Measurements from ENCODE around the gene CFAP20DC.

CFAP20DC gene

DNA sequence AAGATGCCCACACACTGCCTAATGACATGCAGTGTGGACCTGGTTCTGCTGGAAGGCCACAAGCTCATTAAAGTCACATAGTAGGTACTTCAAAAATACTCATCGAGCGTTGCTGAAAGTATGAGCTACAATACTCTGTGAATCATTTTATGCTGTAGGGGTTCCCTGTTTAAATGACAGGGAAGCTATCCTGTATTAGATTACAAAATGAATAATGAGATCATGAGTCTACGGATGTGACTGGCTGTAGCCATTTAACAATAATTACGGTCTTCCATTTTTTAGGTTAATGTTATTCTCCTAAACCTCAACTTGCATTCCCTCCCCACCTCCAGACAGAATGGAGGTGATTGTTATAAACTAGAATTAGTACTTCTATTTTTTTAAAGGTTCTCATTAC lies 255.1 kb downstream of the CFAP20DC start:
- DNase-seq = no peak

DNA sequence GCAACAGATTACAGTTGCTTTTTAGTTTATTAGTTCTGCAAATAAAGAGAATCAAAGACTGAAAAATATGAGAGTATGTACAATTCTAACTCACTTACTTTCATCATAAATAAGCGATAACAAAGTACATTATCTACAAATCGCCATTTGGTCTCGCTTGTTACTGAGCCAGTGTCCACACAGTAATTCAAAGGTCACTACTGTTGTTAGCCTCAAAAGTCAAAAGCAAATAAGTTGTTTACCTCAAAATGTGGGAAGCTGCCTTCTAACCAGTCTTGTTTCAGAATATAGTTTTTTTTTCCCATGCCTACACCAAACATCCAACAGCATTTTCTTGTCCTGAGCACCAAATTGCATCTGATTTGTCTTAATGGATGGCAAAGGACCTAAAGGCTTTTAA lies 255.9 kb downstream of the CFAP20DC start:
- no peak for DNase-seq

DNA sequence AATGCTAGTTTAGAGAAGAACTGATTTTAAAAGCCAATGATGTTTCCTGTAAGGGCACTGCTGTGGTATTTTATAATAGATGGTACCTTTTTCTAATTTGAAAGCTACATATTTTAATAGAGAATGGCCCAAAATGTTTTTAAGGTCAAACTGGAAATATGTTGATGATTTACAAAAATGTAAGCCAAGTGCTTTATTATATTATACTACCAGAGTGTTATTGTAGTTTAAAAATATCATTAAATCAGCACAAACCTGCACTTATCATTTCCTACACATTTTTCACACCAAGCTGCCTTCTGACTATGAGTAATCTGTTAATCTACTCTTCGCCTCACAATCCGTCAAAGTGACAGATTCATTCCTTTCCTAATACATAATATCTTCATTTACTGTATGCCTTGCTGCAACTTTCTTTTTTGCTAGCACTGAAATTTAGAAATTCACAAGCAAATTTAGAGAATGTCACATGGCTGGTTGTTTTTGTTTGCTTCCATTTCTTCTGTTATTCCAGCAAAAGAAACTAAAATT lies 256.8 kb downstream of the CFAP20DC start:
- DNase-seq = no peak

DNA sequence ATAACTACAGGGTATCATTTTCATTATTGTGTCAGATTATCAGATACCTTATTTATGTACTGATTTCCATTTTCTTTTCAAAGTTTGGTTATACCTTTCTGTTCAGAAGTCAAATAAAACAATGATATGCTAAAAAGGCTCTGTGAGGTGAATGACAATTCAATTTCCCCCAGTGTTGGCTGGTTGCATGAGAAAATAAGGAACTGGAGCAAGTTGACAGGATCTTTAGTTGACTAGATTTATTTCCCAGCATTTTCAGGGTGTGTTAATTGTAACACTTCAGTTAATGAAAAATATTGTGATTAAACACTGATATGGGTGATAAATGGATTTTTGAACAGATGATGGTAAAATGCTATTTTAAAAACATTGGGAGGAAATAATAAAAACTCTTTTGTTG lies 260.4 kb downstream of the CFAP20DC start:
- DNase-seq = no peak

DNA sequence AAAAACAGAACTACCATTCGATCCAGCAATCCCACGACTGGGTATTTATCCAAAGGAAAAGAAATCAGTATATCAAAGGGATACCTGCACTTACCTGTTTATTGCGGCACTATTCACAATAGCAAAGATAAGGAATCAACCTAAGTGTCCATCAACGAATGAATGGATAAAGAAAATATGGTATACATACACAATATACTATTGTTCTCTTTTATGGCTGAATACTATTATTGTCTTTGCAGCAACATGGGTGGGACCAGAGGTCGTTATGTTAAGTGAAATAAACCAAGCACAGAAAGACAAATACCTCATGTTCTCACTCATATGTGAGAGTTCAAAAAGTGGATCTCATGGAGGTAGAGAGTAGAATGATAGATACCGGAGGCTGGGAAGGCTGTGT lies 264.9 kb downstream of the CFAP20DC start:
- no peak for DNase-seq

DNA sequence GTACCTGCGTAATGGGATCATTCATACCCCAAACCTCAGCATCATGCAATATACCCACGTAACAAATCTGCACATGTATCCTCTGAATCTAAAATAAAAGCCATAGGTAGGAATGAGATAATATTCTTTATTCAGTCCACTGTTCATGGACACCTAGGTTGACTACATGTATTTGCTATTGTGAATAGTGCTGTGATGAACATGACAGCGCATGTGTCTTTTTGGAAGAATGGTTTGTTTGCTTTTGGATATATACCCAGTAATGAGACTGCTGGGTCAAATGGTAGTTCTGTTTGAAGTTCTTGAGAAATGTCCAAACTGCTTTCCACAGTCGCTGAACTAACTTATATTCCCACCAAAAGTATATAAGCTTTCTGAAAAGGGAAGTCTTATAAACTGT lies 265.4 kb downstream of the CFAP20DC start:
- no peak for DNase-seq

DNA sequence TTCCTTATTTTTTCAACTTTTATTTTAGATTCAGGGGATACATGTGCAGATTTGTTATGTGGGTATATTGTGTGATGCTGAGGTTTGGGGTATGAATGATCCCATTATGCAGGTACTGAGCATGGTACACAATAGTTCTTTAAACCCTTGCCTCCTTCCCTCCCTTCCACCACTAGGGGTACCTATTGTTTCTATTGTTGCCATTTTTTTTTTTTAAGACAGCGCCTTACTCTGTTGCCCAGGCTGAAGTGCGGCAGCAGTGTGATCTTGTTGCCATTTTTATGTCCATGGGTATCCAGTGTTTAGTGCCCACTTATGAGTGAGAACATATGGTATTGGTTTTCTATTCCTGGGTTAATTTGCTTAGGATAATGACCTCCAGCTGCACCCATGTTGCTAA lies 266.0 kb downstream of the CFAP20DC start:
- DNase-seq = no peak

DNA sequence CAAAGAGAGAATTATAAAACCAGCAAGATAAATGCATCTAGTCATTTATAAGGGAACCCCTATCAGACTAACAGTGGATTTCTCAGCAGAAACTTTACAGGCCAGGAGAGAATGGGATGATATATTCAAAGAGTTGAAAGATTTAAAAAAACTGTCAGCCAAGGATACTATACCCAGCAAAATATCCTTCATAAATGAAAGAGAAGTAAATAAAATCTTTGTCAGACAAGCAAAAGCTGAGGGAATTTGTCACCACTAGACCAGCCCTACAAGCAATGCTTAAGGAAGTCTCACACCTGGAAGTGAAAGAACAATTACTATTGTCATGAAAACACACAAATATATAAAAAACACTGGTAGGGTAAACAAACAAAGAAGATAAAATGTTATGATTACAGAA lies 269.9 kb downstream of the CFAP20DC start:
- no peak for DNase-seq

DNA sequence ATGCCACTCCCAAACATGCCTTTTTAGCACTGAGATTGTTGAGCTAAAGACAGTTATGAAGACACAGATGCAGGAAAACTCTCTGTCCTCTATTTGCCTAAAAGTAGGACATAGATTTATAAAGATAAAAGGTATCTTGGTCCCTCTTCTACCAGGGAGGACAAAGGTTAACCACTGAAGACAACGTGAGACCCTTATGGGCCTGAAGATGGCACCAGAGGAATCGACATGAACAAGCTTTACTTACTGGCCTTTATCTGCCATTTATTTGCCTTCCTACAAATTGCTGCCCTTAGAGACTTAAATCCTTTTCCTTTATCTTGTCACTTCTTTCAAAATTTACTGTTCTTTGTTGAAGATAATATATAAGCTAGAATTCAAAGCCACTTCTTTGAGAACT lies 273.6 kb downstream of the CFAP20DC start:
- no peak for DNase-seq

DNA sequence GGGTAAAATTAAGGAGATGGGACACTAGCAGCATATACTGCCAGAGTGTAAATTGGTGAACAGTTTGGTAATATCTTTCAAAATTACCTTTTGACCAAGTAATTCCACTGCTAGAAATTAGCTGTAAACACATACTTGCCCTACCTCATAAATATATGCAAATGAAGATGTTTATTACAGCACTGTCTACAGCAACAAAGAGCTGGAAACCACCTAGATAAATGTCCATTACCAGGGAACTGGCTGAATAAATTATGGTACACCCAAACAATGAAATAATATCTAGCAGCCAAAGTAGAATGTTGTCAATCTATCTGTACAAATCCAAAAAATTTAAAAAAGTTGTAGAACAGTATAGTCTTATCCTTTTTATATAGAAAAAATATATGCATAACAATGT lies 277.4 kb downstream of the CFAP20DC start:
- DNase-seq = no peak

DNA sequence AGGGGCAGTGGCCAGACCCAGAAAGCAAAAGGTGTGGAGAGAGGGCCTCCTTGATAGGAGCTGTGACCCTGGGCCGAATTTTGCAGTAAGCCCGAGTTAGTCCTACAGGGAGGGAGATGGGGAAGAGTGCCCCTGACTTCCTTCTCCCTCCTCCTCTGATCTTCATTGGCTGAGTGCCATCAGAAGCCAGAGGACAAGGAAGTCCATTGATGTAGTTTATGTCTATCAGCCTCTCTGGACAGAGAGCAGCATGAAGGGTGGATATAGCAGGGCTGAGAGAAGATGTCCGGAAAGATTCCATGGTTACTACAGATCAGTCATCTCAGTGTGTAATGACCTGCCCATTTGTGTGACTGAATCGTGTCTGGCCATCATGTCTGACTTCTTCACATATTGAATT lies 280.8 kb downstream of the CFAP20DC start:
- no peak for DNase-seq

DNA sequence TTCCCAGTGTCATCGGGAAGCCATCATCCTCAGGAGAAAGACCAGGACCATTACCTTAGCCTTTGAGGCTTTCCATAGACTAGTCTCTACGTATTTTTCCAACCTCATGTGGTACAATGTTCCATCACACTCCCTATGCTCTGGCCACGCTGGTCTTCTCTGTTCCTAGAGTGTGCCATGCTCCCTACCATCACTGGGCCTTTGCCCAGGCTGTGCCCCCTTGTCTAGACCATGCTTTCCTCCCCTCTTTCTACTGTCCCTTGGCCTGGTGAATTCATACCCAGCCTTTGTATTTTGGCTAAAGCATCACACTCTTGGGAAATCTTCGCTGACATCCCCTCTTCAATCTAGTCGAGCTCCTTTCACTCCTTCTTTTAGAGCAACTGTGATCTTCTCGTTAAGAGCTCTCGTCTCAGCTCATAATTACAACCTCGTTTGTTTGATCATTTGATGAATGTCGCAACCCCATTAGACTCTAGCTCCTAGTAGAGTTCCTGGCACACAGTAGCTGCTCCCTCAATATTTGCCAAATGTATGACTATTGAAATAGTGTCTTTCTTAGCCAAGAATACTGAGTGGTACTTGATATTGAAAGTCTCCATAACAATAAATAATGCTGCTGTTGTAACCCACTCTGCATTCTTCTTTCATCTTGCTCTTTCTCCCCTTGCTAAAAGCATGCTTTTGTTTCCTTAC lies 283.1 kb downstream of the CFAP20DC start:
- no peak for DNase-seq

DNA sequence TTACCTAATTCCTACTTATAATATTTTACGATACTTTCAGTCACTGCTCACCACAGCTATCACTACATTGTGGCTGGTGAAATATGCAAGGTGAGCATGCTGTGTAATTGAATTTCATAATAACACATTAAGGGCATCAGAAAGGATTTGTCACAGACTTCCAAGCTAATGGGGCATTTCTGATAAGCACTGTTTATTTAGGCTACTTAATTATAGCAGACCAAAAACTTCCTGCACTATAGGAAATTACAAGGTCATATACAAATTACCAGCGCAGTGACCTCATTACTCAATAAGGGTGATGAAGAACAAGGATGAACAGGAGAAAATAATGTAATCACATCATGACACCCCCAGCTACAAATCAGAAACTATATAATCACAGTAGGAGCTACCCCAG lies 294.7 kb downstream of the CFAP20DC start:
- no peak for DNase-seq

DNA sequence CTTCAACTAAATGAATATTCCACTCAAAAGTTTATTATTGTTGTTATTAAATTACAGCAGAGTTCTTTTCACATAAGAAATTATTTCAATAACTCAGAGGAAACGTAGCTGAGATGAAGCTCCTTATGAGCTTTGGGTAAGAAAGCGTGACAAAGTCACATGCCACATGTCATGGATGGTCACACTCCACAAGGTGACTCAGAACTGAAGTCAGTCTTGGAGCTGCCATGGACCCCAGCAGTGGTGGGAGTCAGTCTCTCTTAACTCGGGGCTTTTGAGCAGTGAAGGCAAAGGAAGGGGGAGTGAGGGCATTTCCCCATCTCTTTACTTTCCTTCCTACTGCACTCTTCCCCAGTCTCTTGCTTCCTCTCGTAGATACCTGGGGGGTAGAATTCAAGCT lies 295.8 kb downstream of the CFAP20DC start:
- no peak for DNase-seq

DNA sequence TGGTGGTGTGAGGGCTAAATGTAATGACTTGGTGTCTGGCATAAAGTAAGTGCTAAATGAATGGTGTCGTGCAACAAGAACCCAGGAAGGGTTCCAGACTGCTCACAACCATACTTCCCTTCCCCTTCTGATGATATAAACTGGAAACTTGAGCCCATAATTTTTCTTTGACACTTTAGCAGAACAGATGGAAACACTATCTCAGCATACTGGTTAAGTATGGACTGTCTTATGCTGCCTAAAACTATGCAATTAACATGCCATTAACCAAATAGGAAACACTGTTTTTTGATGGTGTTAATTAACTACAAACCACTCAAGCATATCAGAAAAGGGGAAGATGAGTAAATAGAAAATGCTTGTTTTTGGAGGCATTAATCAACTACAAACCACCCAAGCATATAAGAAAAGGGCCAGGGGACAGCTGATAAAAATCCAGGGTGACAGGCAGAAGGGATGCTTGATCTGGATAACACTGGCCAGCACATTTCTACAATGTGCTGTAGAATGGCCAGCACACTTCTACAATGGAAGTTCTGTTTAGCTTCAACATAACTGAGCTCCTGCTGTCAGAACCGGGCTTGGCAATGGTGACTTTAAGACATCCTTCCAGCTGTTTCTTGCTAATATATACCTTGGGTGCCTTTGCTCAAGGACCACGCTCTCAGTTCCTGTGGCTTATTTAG lies 297.8 kb downstream of the CFAP20DC start:
- no peak for DNase-seq

DNA sequence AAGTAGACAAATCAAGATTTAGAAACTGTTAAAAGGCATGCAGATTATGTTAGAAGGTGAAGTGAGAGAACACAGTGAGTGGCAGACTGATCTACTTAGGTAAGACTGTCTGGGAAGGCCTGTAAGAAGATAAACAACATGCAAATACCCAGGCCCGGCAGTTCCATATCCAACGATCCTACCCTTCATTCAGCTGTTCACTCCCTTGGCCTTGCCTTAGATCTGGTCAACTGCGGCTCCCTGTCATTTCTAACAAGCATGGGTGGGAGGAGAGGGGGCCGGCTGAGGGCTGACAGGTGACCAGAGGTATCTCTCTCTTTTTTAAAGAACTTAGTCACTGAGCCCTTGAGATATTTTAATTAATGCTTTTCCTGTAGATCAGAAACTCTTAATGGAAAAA lies 298.6 kb downstream of the CFAP20DC start:
- DNase-seq = no peak

DNA sequence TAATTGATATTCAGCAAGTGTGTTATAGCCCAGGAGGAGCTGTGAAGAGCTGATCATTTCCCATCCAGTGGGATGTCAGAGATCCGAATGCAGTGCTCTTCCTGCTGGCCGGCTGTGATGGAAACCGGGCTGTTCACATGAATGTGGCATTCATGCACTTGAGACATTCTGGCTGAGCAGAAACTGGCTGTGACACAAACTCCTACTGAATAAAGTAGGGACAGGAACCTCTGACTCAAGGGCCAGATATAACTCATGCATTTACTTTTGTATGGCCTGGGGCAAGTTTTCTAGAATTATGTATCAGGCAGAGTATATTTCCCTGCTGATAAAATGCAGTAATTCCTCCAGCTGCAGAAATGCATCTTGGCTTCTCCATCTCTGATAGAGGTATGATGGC lies 299.9 kb downstream of the CFAP20DC start:
- DNase-seq = no peak

DNA sequence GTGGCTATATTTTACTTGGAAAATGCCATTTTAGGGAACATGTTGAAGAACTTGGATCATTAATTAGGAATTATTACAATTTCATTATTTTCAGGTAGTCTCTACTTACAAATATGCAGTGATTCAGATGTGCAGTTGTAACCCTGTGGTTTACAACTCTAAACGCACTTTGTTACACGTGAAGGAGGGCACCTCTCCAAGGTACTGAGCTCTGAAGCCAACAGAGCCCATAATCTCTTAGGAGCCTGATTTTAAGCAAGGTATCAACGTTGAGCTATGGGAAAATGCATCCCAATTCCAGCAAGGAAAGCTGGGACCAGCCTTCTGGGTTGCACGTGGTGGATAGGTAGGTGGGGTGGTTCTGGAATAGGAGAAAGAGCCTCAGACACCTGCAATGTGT lies 301.8 kb downstream of the CFAP20DC start:
- no peak for DNase-seq

DNA sequence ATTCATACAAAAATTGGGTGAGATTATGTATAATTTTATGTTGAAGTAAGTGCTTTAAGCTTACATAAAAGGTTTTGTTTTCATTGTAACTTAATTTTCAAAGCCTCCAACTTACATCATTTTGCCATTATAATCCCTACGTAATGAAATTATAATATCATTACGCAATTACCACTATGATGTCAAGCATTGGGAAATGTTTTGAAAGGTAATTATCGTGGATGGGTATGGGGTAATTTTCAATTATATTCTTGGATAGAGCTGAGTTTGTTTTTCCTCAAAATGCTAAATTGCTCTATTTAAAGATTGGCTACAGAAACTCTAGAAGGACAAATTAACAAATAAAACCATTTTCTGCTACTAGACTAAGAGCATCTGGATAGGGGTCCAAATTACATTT lies 303.1 kb downstream of the CFAP20DC start:
- DNase-seq = no peak

DNA sequence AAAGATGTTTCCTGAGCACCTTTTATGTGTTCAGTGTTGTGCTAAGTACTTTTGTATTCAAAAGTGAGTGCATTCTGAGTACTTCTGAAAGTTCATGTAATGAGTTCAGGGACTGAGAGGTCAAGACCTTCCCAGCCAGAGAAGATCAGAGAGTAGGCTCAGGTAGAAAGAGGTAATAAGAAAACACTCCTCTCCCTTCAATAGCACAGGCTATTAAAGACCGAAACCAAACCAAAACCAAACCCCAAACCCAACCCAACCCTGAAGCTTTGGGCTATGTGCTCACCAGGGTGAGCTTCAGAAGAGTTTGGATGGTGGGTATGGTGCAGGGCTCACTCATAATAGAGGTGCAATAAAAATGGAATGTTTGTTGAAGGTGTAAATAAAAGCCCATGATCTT lies 306.5 kb downstream of the CFAP20DC start:
- DNase-seq = no peak

DNA sequence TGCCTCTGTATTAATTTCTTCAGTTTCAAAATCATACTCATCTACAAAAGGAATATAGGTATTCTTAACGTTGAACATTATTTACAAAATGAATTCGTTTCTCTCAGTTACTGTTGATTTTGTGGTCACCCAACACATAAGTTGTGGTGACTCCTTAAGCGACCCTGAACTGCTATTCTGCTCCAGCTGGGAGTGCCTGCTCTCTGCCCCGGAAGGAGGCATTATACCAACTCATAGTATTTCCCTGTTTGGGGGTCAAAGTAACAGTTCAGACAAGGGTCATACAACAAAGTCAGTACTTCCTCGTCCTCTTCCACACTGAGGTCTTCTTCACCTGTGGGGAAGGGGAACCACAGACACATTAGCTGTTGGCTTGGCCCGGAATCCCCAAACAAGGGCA lies 307.6 kb downstream of the CFAP20DC start:
- no peak for DNase-seq

DNA sequence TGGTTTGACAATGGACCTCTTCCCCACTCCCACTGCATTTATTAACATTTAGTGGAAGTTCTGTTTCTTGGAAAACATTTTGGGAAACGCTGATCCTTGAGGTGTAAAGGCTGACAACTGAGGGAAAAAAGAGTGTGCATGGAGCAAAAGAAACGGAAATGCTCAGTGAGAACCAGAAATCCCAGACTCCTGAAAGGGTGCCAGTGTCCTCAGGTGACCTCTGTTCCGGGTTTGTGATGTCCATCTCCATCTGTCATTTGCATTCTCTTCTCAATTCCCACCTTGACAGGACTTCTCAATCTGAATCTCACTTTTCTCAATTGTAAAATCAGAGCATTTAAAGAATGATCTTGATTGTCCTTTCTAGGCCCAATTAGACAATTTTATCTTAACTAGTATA lies 312.2 kb downstream of the CFAP20DC start:
- DNase-seq = no peak

DNA sequence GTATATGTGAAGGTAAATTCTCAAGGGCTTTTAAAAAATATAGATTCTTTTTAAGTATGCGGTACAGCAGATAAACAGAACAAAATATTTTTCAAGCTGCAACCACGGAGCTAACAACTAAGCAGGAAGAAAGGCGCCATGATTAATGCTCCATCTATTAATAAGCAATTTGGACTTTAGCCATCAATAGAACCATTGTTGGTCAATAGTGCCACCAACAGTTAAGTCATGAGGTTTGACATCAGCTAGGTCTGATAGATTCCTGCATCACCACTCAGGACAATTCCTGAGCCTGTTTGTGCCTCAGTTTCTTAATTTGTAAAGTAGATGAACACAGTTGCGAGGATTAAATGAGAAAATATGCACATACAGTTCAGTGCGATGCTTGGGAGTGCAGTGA lies 318.2 kb downstream of the CFAP20DC start:
- DNase-seq = no peak

DNA sequence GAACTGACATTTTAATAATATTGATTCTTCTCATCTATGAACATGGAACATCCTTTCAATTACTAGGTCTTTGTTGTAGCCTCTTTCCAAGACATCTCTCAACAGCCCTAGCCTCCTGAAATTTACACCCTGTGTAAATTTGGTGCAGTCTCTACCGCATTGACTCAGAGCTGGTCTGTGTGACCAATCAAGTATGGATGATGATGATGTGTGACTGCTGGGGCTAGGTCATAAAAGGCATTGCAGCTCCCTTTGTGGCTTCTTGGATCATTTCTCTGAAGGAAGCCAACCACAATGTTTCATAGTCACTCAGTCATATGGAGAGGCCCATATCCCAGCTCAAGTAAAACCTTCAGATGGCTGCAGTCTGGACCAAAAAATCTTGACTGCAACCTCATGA lies 321.1 kb downstream of the CFAP20DC start:
- DNase-seq = no peak

DNA sequence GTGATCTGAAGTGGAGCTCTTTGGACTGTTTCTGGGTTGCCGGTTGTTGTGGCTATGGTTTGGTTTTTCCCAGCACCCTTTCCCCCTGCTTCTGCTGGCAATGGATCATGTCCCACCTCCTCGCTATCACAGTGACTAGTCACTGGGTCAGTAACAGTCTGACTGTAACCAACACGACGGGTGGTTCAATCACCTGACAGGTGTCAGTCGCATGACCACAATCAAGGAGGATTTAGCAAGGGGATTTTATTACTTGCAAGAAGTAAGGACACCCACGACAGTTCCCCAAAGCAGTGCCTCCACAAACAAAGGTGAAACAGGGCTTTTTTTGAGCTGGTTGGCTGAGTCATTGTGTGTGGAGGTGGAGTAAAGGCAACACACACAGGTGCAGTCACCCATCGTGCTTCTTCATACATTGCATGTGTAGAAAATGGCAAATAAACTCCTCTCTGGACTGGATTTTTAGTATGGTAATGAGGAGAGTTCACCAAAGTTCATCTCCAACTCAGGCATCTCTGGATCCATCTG lies 324.4 kb downstream of the CFAP20DC start:
- DNase-seq = no peak
